Measurements from ENCODE around the gene NFIB. TPM values are rescaled to one million over a fixed set of nuclear protein-coding genes. Genes with fewer than 3 reads are reported as not detected.

Gene NFIB
- total and polyA plus RNA-seq, 10 of the 15 experiments (the other 5 are each of a cell fraction or from before 2014, with no cell fraction given): under 0.01 to 0.19 (median 0.05) TPM; not detected in 3

DNA sequence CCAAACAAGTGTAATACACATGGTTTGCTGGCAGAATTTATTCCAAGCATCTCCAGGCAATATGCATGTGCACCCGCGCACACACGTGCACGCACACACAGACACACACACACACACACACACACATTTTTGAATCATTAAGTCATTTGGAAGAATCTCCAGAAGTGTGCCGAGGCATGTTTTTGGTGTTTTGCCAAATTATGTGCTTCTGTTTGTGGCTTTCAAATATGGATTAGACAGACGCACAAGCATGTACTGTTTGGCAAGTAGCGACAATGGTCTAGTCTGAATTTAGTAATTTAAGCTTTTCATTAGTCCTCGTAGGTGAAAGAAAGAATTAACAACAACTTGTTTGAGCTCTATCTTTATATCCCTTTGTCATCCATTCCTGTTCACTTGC lies 36.7 kb downstream of the NFIB start:
- POLR2A ChIA-PET: no interaction called here
- RAD21 ChIA-PET (ENCODE audit: unreplicated experiment): no interaction called here
- 70% methylated on average over 8 of the region's 8 CpGs for WGBS (ENCODE audit: insufficient coverage, insufficient replicate concordance, low lambda C conversion rate, missing lambda C conversion rate)
- intact Hi-C loops (cut with micrococcal nuclease; ENCODE audit: unreplicated experiment): no loop called here
- Histone ChIP-seq H3K36me3 (ENCODE audit: control insufficient read depth in 2 of 2, insufficient read depth in 2 of 2, low read length in 1 of 2) (no peaks in the 10 kb centered on the region), H4K20me1 (ENCODE audit: control insufficient read depth, insufficient read depth) (no peaks in the 10 kb centered on the region), H3K27me3 (replicated peaks in 1 of 2; ENCODE audit: control insufficient read depth in 2 of 2, insufficient read depth in 2 of 2, low read length in 1 of 2) (no peaks in the 10 kb centered on the region), H3K4me1 (ENCODE audit: control insufficient read depth, insufficient read depth, low read length) (no peaks in the 10 kb centered on the region), H3K4me2 (ENCODE audit: control insufficient read depth, insufficient read depth) (no peak overlapping the region), H3K9me3 (replicated peaks; ENCODE audit: control insufficient read depth, insufficient read depth, low read length) (no peaks in the 10 kb centered on the region), H3K9ac (ENCODE audit: control insufficient read depth, insufficient read depth, low read length) (no peak overlapping the region), H3K79me2 (ENCODE audit: control insufficient read depth, insufficient read depth, low read length) (no peaks in the 10 kb centered on the region), H3K4me3 (no peak overlapping the region), H3K27ac (ENCODE audit: control insufficient read depth, insufficient read depth) (no peak overlapping the region), H2AFZ (ENCODE audit: control insufficient read depth, low read depth, low read length) (no peak overlapping the region)
- no TSS peak for BruUV-seq (replicated peaks)
- DNase-seq (ENCODE audit: low read depth, low spot score): no peak
- CTCF ChIA-PET: interaction anchor here (0.6 to 1.2 kb wide), 5 partner anchors 11 to 47 kb away, joined by 3 to 4 read pairs (median 3); no protein-coding TSS in a partner anchor
- ATAC-seq: no peak
- in situ Hi-C loops (cut with MboI): no loop called here
- TF ChIP-seq, protein P1, sequence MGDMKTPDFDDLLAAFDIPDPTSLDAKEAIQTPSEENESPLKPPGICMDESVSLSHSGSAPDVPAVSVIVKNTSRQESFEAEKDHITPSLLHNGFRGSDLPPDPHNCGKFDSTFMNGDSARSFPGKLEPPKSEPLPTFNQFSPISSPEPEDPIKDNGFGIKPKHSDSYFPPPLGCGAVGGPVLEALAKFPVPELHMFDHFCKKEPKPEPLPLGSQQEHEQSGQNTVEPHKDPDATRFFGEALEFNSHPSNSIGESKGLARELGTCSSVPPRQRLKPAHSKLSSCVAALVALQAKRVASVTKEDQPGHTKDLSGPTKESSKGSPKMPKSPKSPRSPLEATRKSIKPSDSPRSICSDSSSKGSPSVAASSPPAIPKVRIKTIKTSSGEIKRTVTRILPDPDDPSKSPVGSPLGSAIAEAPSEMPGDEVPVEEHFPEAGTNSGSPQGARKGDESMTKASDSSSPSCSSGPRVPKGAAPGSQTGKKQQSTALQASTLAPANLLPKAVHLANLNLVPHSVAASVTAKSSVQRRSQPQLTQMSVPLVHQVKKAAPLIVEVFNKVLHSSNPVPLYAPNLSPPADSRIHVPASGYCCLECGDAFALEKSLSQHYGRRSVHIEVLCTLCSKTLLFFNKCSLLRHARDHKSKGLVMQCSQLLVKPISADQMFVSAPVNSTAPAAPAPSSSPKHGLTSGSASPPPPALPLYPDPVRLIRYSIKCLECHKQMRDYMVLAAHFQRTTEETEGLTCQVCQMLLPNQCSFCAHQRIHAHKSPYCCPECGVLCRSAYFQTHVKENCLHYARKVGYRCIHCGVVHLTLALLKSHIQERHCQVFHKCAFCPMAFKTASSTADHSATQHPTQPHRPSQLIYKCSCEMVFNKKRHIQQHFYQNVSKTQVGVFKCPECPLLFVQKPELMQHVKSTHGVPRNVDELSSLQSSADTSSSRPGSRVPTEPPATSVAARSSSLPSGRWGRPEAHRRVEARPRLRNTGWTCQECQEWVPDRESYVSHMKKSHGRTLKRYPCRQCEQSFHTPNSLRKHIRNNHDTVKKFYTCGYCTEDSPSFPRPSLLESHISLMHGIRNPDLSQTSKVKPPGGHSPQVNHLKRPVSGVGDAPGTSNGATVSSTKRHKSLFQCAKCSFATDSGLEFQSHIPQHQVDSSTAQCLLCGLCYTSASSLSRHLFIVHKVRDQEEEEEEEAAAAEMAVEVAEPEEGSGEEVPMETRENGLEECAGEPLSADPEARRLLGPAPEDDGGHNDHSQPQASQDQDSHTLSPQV (IDR thresholded peaks at IDR 0.05): no peak
- SMC1A ChIA-PET (ENCODE audit: uncharacterized antibody, unreplicated experiment): no interaction called here
- no peak for FAIRE-seq

DNA sequence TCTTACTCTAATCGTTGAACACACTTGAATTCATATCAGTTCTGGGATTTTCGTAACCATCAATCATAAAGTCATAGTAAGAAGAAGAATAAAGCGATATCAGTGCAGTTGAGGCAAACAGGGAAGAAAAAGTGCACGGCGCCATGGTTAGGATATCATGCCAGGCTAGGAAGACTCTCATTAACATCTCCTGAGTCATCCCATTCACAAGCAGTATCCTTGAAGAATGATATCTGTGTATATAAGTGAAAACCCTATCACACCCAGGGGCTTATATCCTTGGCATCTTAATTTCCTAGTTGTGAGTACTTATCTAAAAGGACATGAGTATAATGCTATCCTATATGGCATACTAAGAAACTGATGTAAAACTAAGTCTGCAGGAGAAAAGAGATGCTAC lies 38.6 kb downstream of the NFIB start:
- no peaks in the 10 kb centered on the region for H3K4me1 ChIP-seq (ENCODE audit: control insufficient read depth, insufficient read depth, low read length)
- H3K79me2 ChIP-seq (ENCODE audit: control insufficient read depth, insufficient read depth, low read length): no peaks in the 10 kb centered on the region
- no TSS peak for BruUV-seq (replicated peaks)
- no peak overlapping the region for H3K27ac ChIP-seq (ENCODE audit: control insufficient read depth, insufficient read depth)
- intact Hi-C loops (cut with micrococcal nuclease; ENCODE audit: unreplicated experiment) (no loop called here), in situ Hi-C loops (cut with MboI) (no loop called here)
- no peak for ATAC-seq
- TF ChIP-seq ZNF622 (IDR thresholded peaks at IDR 0.05) (no peak), NRF1 (conservative IDR thresholded peaks at IDR 0.05; ENCODE audit: low read depth, low read length) (no peak), TCF12 (IDR thresholded peaks at IDR 0.05; ENCODE audit: low read depth, low read length) (no peak), POLR2A (IDR thresholded peaks at IDR 0.05; ENCODE audit: low read depth, low read length) (no peak), BACH1 (IDR thresholded peaks at IDR 0.05; ENCODE audit: borderline replicate concordance) (no peak), CBFB (IDR thresholded peaks at IDR 0.05; ENCODE audit: low read depth) (no peak), RAD51 (IDR thresholded peaks at IDR 0.05) (no peak), KDM1A (IDR thresholded peaks at IDR 0.05; ENCODE audit: borderline replicate concordance) (no peak)
- TF ChIP-seq, protein P2, sequence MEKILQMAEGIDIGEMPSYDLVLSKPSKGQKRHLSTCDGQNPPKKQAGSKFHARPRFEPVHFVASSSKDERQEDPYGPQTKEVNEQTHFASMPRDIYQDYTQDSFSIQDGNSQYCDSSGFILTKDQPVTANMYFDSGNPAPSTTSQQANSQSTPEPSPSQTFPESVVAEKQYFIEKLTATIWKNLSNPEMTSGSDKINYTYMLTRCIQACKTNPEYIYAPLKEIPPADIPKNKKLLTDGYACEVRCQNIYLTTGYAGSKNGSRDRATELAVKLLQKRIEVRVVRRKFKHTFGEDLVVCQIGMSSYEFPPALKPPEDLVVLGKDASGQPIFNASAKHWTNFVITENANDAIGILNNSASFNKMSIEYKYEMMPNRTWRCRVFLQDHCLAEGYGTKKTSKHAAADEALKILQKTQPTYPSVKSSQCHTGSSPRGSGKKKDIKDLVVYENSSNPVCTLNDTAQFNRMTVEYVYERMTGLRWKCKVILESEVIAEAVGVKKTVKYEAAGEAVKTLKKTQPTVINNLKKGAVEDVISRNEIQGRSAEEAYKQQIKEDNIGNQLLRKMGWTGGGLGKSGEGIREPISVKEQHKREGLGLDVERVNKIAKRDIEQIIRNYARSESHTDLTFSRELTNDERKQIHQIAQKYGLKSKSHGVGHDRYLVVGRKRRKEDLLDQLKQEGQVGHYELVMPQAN (conservative IDR thresholded peaks at IDR 0.05): no peak
- no peak overlapping the region for H3K9ac ChIP-seq (ENCODE audit: control insufficient read depth, insufficient read depth, low read length)
- H2AFZ ChIP-seq (ENCODE audit: control insufficient read depth, low read depth, low read length): no peak overlapping the region
- no peaks in the 10 kb centered on the region for H3K27me3 ChIP-seq (replicated peaks in 1 of 2; ENCODE audit: control insufficient read depth in 2 of 2, insufficient read depth in 2 of 2, low read length in 1 of 2)
- no peaks in the 10 kb centered on the region for H3K36me3 ChIP-seq (ENCODE audit: control insufficient read depth in 2 of 2, insufficient read depth in 2 of 2, low read length in 1 of 2)
- POLR2A ChIA-PET: no interaction called here
- RAD21 ChIA-PET (ENCODE audit: unreplicated experiment): no interaction called here
- no peak overlapping the region for H3K4me3 ChIP-seq
- SMC1A ChIA-PET (ENCODE audit: uncharacterized antibody, unreplicated experiment): no interaction called here
- WGBS (ENCODE audit: insufficient coverage, insufficient replicate concordance, low lambda C conversion rate, missing lambda C conversion rate): 55% methylated on average over 5 of the region's 5 CpGs
- CTCF ChIA-PET: interaction anchor here (1.5 kb wide), 1 partner anchor 77 kb away, joined by 3 read pairs; no protein-coding TSS in a partner anchor
- H3K4me2 ChIP-seq (ENCODE audit: control insufficient read depth, insufficient read depth): no peak overlapping the region
- no peak for DNase-seq (ENCODE audit: low read depth, low spot score)
- H4K20me1 ChIP-seq (ENCODE audit: control insufficient read depth, insufficient read depth): no peaks in the 10 kb centered on the region
- peak; percentile 49 for FAIRE-seq
- H3K9me3 ChIP-seq (replicated peaks; ENCODE audit: control insufficient read depth, insufficient read depth, low read length): no peaks in the 10 kb centered on the region

Measured in GM12878 (cell line).